Fibroblast of upper back skin (primary cell): ENCODE results near the gene ADH7.
"Not testable (repeated sequence)": the region's sequence is repeated elsewhere in the genome, so short reads cannot be mapped to it uniquely, and the experiment has no call there.

Source experiments
- DNase-seq: peaks from one replicate; pipeline ENCODE4 v3.0.0-alpha.2; 2013

ADH7 gene

DNA sequence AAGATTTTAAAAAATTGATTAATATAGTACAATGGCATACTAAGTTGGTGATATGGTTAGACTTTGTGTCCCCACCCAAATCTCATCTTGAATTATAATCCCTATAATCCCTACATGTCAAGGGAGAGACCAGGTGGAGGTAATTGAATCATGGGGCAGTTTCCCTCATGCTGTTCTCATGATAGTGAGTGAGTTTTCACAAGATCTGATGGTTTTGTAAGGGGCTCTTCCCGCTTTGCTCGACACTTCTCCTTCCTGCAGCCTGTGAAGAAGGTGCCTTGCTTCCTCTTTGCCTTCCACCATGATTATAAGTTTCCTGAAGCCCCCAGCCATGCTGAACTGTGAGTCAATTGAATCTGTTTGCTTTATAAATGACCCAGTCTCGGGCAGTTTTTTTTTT lies 20.2 kb downstream of the ADH7 start:
- not testable (repeated sequence) for DNase-seq

DNA sequence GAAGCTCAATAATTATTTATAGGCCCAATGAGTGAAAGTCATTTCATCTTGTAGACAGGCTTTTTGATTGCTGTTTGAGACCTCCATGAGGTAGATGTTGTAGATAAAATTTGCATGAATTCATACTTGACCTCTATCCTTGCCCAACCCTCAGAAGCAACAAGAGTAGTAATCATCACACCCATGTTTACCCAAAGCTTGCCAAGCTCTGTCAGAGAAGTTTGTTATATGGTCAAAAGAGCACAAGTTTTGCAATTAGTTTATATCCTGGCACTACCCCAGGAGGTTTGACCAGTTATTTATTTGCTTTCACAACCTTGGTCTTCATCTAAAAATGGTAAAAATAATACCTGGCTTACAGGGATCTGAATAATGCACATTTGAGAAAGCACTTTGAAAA lies 20.7 kb downstream of the ADH7 start:
- DNase-seq: no peak

DNA sequence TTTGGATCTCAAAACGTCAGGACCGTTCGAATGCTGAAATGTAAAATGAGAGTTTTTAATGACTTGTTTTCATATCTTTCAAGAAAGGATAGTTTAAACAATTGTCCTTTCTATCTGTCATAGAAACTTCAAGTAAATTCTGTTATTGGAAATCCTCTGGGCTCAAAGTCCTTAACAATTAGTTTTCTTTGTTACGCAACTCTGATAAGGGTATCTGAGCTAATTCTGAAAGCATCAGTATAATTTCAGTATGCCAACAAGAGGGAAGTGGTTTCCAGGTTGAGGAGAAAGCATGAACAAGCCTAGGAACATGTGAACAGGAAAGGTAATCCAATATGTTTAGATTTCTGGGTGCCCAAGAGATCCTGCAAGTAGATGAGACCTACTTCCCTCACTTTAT lies 22.0 kb downstream of the ADH7 start:
- no peak for DNase-seq

DNA sequence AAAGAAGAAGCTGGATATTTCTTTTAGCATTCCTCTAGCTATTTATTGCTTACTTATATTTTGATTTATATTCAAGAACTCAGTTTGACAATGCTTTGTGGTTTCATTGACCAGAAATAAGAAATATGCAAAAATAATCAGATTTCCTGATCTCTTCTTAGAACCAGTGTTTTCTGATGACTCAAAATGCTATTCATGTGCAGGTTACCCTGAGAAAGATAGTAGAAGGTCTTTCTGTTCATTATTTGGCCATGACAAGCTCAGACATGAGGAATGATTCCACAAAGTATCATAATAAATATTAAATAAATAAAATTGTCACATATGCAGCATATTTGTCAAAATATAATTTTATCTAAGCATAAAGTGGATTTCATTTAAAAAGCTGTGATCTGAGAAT lies 24.1 kb downstream of the ADH7 start:
- DNase-seq: no peak

DNA sequence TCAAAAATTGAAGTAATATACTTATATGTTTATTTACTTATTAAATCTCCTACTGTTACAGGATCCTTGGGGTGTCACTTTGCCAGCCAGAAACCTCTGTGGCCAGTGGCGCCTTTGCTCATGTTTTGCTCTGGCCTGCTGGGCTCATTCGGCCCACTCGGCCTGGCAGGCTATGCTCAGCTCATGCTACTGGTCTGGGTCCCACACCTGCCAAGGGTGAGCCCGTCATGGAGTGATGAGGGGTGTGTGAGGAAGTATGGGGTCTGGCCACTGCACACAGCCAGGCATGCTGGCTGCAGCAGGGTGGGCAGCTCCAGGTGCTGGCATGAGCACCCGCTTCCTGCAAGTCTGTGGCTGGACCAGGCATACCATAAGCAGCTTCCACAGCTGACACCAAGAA lies 25.1 kb downstream of the ADH7 start:
- DNase-seq: no peak

DNA sequence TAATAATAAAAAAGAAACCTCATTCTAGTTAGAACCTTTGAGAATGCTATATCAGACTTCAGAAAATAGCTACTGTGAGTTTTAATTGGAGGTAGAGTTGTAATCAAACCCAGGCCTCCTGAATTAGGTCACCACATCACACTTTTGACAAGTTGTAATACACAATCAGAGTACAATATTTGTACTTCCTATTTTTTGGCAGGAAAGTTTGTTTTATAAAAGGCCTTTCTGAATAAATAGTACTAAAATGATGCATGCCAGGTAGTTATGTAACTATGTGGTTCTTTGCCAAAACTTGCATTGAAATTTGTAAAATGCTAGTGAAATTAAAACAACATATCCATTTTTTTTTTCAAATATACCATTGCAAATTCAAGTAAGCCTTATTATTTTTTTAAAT lies 26.8 kb downstream of the ADH7 start:
- no peak for DNase-seq

DNA sequence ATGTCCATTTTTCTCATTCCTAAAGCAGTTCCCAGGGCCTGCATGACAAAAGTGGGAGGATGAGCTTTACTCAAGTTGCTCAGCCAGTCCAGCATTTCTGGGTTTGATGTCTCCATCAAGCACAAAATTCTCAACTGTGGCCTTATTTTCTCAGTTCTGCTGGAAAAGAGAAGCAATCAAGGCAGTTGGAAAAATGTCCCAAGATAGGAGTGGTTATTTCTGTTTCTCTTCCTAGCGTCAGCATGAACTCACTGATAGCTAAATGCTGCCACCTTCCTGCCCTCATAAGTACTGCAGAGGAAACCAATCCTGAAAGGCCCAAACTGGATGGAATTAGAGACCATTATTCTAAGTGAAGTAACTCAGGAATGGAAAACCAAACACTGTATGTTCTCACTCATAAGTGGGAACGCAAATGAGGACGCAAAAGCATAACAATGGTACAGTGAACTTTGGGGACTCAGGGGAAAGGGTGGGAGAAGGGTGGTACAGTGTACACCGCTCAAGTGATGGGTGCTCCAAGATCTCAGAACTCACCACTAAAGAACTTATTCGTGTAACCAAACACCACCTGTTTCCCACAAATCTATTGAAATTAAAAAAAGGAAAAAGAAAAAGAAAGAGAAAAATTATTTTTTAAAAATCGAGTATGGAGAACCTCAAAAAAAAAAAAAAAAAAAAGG lies 29.6 kb downstream of the ADH7 start:
- peak; percentile 82 for DNase-seq

DNA sequence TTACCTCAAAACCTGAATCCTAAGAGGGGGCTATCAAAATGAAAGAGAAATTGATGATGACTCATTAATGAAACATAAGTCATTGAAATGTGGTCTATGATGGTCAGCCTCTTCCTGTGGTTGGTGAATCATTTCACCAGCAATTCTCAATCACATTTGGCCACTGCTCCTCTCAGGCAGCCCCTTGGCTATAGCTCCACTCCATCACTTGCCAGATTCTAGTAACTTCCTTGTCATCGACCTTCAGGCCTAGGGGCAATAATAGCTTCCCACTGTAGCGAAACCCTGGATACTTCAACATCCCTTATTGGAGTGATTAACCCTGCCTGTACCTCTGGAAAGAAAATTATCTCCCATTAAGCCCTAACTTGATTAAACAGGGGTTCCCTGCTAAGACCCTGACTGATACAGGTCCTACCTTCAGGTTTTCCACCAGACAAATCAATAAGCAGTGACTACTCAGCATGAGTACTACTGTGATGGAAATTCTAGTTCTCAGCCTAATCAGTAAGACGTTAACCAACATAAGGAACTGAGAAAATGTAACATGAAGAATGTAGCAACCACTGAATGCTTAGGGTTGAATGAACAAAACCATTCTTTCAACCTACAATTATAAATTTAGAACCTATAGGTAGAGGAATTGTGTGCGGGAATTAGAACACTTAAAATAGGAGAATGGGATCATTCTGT lies 30.4 kb downstream of the ADH7 start:
- peak; percentile 97 for DNase-seq

DNA sequence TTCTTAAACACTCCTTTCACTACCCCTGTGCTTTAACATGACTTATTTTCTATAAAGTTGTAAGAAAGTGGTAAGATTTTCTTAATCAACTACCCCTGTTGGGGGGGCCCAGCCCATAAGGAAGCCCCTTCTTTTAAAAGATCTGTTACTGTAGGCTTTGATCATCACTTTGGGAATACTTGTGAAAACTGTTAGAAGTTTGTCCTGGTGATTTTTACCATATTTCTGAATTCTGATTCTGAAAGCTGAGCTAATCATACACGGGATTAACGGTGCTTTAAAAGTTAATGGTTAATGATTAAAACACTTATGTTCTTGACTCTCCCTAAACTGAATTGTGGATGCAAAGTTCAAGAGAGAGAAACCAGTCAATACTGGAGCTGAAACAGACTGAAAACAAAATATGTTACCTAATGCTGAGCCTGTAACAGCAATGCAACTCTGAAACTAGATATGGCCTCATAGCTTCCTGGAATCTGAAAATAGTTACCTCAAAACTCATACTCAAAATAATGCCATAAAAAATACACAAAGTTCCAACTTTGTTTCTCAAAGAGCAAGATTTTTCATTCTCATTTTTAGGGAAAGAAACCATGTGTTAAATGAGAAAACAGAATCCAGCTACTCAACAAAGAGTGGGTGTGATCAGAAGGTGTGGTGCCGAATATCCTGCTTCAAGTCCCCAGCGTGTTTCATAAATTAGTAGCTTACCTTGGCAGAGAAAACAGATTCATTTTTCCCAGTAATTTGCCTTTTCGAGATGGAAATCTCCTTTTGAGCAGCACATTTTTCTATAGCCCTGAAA lies 31.6 kb downstream of the ADH7 start:
- DNase-seq: peak; percentile 65

DNA sequence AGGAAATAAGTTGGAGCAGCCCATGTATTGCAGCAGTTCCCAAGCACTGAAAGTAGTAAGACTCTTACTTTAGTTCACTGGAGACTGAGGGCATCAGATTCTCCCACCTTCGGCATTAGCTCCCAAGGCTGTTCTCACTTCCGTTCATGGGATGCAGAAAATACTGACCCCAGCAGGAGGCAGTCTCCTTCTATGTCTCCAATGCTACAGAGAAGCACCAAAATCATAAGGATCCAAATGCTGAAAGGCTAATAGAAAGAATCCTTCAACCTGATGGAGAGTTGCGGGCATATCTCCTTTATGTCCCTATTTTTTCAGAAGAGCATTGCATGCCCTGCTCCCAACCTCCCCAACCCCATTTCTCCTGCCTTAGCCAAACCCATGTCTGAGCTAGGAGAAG lies 32.4 kb downstream of the ADH7 start:
- DNase-seq: no peak

DNA sequence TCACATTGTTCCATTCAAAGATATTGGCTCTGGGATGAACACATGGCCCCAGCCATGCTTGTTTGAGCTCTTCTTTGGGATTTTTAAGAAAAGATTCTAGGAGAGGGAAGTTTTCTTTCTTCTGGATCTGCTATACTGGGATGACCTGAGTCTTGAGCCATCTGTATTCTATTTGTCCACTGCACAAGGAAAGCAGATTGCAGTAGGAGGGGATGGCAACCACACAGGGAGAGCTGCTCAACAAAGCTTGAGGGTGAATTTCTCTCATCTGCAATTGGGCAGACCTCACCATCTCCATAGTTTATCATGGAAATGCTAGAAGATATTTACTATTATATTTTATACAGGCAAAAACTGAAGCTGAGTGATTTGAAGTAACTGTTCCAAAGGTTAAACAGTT lies 34.3 kb downstream of the ADH7 start:
- DNase-seq: no peak

DNA sequence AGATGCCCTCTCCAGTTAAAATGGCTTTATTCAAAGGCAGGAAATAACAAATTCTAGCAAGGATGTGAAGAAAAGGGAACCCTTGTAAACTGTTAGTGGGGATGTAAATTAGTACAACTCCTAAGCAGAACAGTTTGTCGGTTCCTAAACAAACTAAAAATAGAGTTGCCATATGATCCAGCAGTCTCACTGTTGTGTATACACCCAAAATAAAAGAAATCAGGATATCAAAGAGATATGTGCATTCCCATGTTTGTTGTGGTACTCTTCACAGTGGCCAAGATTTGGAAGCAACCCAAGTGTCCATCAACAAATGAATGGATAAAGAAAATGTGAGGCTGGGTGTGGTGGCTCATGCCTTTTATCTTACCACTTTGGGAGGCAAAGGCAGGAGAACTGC lies 36.1 kb downstream of the ADH7 start:
- DNase-seq: no peak

DNA sequence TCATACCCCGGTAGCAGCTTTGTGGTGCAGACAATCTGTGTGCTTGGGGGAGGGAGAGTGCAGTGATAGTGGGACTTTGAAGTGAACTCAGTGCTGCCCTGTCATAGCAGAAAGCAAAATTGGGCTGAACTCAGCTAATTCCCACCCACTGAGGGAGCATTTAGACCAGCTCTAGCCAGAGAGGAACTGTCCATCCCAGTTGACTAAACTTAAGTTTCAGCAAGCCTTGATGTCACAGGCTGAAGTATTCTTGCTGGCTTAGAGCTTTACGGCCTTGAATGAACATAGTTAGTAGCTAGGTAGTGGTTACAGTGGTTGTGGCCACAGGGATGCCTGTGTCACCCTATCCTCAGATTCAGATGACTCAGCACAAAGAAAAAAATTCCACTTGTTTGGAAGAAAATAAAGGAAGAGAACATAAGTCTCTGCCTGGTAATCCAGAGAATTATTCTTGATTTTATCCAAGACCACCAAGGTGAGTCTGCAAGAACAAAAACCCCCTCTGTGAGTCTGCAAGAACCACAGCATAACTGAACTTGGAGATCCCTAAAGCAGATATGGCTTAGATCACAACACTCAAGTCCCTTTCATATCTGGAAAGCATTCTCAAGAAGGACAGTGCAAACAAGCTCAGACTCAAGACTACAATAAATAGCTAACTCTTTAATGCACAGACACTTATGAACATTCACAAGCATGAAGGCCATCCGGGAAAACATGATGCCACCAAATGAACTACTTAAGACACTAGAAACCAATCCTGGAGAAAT lies 39.4 kb downstream of the ADH7 start:
- peak; percentile 77 for DNase-seq

DNA sequence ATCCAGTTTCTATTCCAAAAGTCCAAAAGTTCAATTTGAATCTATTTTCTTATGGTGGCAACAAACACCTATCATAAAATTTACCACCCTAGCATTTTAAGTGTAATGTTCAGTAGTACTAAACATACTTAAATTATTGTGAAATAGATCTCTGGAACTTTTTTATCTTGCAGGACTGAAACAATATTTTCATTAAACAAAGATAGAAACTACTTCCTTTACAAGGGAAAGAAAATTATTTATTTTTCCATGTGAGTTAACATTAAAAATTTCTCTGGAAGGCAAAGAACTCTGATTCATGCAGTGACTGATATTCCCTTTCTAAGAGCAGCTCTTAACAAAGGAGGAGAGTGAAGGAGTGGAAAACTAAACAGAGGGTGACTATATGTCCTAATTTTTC lies 40.2 kb downstream of the ADH7 start:
- peak; percentile 38 for DNase-seq

DNA sequence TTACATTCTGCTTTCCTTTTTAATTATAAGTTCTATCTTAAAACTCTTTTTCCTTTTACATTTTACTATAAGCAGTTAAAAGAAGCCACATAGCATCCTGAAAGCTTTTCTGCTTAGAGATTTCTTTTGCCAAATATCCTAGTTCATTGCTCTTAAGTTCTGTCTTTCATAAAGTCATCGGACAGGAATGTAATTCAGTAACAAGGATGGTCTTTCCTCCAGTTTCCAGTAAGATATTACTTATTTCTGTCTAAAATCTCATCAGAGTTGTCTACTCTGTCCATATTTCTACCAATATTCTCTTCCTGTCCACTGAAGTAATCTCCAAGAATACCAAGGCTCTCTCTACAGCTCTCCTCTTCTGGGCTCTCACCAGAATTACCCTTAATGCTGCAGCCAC lies 45.1 kb downstream of the ADH7 start:
- peak; percentile 85 for DNase-seq

DNA sequence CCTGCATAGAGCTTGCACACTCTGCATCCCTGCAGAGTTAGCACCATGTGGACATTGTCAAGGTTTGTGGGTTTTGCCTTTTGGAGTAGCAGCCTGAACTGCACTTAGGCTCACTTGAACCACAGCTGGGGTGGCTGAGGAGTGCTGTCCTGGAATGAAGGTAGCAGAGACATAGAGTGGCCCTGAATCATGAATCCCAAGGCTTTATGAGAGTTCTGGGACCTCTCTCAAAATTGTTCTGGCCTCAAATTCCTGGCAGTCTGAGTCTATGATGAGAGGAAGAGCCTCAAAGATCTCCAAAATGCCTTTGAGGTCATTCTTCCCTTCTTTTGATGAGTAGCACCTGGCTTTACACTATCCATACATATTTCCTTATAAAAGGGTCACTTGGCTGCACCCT lies 45.5 kb downstream of the ADH7 start:
- DNase-seq: peak; percentile 90

DNA sequence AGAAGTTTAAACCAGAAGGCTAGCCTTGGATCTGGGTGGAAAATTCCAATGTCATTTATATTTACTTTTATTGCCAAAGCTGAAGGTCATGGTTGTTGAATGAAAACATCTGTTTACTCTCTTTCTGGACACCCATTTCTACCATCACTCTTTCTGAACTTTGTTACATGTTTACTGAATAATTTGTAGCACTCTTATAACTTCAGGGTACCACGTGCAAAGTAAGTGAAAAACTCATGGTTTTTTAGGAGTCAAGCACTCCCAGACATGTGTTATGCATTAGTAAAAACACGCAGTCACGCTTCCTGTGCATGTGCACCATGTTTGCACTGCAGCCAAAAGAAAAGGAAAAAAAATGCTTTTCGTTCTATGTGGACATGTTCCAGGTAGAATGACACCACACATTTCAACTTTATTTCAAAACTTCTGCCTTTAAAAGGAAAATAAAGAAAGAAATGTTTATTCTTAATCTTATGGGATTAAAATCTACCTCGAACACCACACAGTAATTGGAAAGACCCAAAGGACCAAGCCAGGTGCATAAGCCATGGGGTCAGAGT lies 51.2 kb downstream of the ADH7 start:
- DNase-seq: peak; percentile 96

DNA sequence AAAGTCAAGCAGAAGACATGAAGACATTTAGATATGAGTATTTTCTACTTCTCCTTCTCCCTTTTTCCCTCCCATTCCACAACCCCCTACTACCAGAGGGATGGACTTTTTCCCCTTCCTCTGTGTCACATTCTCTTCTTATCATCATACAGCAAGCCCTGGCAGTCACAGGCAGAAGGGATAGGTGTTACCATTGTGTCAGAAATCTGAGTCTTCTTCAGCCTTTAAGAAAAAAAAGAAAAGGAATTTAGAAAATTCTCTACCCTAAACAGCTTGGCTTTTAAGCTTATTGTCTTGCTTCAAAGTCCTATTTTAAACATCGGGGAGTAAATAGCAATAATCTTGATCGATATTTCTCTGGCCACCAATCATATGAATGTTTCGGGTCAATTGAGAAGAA lies 51.7 kb downstream of the ADH7 start:
- peak; percentile 26 for DNase-seq

DNA sequence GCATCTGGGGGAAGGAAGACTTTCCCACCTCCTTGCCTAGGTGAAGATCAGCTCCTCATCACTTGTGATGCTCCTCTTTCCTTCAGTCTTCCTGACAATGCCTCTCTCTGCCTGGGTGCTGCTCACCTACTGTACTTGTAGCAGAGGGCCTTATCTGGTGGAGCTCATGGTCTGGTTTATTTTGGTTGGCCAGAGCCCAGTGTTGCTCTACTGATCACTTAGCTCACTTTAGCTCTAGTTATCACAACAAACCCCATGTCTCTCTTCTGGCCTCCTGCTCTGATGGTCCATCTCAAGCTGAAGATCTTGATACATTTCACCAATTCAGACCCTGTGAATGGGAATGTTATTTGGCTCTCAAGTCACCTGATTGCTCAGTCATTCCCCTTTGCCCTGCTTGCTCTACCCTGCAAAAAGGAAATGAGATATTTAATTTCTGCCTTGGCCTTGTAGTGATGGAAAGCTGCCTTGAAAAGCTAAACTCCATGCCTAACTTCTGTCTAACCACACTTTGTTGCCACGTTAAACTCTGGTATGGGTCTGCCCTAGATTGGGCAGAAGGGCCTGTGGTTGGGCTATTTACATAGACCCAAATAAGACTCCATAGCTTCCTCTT lies 52.3 kb downstream of the ADH7 start:
- no peak for DNase-seq

DNA sequence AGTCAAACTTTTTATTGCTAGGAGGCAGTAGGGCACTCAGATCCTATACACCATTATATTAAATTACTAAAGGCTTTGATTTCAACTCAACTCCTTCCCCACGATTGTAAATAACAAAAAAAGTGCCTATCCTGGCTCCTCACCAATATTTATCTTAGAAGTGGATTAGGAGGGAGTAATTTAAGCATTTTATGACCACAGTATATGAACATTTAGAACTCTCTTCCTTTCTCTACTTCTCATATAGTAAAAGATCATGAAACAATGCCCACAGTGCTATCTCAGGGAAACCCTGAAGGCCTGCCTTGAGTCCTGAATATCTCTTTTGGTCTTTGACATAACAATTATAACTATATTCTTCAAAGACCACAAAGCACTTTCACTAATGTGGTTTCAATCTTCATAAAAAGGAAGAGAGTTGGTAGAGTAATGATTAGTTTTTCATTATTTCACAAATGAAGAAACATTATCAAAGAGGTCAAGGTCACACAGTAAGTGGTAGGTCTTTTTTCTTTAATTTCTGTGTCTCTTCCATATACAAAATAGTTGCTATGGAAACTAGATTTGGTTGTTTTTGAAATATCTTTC lies 53.5 kb downstream of the ADH7 start:
- DNase-seq: no peak

DNA sequence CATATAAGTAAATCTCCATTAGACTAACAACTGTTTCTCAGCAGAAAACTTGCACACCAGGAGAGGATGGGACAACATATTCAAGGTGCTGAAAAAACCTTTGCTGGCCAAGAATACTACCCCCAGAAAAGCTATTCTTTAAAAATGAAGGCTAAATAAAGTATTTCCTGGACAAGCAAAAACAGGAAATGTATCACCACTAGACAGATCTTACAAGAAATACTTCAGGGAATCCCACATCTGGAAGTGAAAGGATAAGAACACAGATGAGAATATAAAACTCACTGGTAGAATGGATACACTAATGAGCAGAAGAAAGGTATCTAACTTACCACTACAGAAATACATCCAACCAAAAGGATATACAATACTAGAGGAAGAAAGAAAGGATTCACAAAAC lies 55.6 kb downstream of the ADH7 start:
- DNase-seq: peak; percentile 40

DNA sequence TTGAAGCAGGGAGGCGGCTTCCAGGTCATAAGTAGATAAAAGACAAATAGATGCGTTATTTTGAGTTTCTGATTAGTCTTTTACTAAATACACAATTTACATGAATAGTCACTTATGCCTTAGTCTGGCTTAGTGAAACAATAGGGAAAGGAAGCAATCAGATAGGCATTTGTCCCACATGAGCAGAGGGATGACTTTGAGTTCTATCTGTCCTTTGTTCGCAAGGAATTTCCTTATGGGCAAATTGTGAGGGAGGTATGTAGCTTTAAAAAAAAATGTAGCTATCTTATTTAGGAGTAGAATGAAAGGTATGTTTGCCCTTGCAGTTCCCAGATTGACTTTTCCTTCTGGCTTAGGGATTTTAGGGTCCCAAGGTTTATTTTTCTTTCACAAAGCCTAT lies 56.3 kb downstream of the ADH7 start:
- DNase-seq: no peak
